GM19351 (cell line): Measurements from ENCODE around the gene VIM.
A peak's percentile ranks its signal among the peaks of the same experiment; 100 is the strongest.

Source experiments
- ATAC-seq: cut with Tn5 transposase; IDR thresholded peaks from one replicate; pipeline ENCODE4 v1.9.1; 2021; ENCODE audit warnings: mild to moderate bottlenecking, moderate library complexity; ENCODE audit not compliant: unreplicated experiment

The VIM gene

DNA sequence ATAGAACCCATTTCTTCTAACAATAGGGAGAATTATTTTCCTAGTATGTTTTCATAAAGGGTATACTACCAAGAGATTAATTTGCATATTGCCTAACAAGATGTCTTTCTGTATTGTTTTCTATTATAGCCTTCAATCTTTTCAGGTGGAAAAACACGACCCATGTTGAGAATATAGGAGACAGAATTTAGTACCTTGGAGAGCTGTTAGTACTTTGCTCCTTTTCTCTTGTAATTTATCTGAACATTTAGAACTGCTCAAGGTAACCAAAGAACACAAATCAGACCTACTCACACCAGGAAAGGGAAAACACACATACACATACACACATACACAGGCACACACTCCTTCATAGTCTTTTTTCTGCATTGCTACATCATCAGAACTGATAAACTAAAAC lies 18.7 kb upstream of the VIM start:
- ATAC-seq = no peak

DNA sequence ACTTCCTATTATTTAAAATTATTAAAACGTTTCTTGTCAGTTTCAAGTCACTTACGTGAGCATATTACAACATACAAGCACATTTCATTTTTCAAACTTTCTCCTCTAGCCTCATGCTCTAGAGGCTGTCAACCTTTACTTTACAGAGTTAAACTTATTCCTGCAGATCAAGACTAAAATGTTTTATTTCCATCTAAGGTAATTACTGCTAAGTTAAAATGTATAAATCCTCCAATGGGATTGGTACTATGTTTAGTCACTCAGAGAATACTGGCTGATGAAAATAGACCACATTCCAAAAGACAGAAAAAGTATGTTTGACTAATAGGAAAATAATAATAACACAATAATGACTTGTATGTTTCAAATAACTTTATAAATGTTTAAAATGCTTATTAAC lies 18.2 kb upstream of the VIM start:
- ATAC-seq = no peak

DNA sequence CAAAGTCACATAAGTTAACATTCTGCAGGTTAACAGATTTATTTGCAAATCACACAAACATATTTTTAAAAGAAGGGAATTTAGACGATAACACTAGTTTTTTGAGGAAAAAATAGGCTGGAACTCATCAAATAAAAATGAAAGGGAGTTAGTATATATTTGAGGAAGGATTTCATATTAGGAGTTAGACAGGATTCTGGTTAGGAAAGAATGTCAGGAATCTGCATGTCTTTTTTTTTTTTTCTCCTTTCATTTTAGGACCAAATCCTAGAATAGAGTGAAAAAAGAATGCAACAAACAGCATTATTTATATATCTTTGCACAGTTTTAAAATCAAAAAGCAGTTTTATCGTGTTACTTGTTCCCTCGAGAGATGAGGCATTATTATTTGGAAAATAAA lies 17.7 kb upstream of the VIM start:
- no peak for ATAC-seq

DNA sequence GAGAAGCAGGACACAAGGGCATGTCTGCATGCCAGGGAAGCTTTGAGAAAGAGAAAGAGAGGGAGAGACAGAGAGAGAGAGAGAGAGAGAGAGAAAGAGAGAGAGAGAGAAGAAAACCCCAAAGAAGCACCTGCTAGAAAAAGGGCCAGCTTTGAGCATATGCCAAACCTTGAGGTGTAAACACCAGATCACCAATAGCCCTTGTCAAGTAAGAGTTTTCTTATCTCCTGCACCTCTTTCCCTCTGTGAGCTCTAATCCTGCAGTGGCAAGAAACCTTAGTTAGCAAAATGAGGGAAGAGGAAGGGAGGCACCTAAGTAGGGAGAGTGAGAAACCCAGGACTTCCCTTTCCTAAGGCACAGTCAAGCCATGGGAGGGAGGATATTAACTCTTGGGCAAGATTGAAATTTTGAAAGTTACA lies 15.2 kb upstream of the VIM start:
- ATAC-seq = no peak

DNA sequence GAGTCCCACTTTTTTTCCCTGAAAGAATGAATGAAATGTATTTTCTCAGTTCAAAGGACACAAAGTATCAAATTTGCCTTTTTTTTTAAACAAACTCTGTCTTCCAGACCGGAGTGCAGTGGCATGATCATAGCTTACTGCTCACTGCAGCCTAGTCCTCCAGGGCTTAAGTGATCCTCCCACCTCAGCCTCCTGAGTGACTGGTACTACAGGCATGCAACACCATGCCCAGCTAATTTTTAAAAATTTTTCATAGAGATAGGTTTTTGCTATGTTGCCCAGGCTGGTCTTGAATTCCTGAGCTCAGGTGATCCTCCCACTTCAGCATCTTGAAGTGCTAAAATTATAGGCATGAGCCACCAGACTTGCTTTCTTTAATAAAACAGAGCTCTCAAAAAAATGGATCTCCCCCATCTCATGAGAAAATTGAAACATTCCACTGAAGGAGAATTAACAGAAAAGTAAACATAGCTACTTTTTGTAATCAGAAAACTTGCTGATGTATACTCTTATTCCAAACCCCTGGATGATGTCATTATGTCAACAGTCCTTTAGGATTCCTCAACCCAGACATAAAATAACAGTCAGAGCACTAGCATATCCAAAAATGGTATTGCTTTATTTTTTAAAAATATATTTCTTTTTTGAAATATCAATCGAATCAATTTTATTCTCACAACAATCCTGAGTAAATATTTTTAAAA lies 14.2 kb upstream of the VIM start:
- ATAC-seq = no peak

DNA sequence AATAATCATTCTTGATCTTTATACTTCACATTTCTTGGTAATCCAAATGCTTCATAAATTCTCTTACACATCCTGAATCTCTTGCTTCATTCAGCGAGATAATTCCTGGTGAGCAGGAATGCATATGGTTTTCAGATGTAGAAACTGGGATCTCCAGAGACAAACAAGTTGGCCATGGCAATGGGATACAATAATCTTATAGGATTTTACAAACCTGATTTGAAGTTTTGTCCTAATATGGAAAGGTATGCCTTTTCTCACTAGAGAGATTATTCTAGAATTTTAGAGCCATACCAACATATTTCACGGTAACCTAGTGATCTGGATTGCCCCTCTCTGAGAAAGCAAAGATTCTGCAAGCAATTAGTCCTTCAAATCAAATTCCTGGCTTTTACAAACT lies 13.5 kb upstream of the VIM start:
- ATAC-seq = no peak

DNA sequence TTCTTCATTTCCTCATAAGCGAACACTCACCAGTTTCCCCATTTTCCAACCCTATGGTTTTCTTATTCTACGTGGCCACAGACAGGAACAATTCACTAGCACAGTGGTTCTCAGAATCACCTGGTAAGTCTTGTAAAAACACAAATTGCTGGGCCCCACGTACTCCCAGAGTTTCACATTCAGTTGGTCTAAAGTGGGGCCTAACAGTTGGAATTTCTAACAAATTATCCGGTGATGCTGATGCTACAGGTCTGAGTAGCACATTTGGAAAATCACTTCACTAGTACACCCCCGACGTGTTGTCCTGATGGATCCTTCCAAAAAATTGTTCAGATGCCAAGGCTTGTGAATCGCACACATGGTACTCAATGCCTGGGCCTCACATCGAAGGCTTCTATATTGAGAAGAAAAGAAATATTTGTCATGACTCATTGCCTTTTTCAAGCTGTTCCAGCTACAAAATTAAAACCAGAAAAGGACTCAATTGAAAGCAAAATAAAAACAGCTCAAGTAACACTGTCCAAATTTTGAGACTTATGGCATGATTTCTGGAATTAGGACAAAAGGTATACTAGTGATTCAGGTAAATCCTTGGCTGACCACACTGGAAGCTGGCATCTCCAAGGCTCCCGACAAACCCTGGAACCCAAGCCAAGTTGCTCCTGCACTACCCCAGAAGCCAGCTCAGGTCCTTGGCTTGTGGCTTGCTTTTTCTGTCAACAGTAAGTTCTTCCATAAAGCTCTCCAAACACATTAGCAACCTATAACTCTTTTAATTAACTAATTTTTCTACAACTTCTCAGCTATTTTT lies 12.9 kb upstream of the VIM start:
- no peak for ATAC-seq

DNA sequence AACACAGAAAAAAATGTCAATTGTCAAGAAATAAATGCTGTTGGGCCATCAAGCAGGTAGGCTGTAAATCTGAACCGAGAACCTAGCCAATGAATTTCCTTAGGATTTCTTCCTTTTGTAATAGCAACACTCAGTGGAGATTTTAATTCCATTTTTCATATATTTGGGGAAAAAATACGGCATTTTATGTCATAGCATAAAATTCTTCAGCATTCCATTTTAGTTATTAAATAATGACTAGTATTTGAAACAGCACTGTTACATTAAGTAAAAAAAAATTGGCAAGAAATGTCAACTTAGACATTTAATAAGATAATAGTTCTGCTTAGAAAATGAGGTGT lies 12.3 kb upstream of the VIM start:
- no peak for ATAC-seq

DNA sequence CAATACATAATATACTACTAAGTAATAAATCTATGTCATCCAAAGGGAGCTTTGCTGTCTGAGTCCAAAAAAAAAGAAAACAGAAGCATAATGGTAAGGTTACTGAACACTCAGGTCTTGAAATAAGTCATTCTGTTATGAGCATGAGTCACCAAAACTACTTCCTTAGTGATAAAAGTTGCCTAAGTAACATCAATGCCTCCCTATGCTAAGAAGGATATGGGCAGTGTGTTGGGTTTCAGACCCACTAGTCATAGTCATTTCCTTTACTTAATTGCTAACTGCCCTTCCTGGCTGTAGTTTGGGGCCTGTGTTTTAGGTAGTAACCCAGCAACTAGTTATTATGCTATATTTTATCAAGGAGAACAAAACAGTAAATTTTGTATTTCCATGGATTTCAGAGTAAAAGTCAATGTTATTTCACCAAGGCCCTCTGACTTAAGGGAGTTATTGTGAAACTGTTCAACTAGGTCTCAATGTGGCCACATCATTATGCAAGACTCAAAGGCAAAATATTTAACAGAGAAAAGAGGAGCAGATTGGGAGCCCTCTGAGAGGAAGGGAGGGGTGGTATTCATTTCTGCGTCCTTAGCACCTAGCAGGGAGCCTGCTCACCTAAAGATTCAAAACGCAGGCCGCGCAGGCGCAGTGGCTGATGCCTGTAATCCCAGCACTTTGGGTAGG lies 11.7 kb upstream of the VIM start:
- peak; percentile 100 for ATAC-seq

DNA sequence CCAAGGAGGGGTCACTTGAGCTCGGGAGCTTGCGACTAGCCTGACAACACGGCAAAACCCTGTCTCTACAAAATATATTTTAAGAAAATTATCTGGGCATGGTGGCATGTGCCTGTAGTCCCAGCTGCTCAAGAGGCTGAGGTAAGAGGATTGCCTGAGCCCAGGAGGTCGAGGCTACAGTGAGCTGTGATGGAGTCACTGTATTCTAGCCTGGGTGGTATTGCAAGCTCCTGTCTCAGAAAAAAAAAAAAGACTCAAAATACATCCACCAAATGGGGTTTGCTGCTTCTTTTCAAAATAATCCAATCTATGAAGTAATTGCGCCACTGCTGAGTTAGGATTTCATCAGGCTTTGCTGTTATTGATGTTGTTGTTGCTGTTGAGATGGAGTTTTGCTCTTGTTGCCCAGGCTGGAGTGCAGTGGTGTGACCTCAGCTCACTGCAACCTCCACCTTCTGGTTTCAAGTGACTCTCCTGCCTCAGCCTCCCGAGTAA lies 11.1 kb upstream of the VIM start:
- ATAC-seq = no peak

DNA sequence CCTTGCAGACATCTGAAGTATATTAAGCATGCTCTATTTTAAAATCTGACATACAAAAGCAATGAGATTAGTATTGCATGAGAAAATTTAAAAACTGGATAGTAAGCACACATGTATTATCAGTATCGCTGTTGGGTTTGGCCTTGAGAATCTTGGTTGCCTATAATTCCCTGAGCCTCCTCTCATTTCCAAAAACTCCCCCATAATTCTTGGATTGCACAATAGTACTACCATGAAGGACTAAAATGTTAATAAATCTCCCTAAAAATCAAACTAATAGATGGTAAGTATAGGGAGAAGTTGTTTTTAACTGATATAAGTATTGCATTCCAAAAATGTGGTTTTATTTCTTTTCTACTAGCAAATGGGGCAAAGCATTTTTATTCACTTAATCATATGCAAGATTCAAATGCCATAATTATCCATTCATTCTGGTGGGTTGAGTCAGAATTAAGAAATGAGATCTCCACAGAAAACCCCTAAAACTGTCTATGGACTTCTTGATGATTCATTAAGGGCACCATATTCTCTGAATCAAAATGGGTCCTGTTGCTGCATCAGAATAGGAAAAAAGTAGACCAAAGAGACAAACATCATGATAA lies 10.3 kb upstream of the VIM start:
- ATAC-seq = no peak

DNA sequence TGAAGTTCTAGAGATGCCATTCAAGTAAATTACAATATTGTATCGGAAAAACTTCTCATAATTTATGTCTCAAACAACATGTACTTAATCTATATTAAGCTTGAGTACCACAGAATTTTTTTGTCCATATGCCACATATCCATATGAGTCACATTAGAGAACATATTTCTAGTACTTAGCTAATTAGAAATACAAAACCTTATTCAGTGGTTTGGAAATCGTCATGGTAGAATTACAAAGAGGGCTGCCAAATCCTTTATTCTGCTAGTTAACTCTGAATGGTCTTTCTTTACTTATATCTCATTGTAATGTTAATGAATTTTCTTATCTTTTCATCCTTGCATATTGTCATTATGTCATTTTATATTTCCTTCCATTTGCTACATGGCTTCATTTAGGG lies 9.0 kb upstream of the VIM start:
- no peak for ATAC-seq

DNA sequence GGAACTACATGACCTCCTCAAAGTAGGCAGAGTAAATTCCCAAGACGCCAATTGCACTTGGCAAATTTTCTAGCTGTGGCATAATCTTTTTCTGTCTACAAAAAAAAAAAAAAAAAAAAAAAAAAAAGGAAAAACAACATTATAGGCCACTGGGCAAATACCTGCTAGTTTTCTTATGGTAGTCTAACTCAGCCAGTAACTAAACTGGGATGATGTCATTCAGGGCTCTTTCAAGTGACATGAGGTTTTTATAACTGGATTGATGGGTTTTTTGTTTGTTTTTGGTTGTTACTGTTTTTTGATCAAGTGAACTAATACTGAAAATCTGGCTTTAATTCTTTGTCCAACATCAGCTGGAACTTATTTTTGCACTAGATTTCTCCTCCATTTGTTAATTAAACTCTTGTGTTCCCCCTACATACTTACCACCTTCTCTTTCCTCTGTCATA lies 7.4 kb upstream of the VIM start:
- no peak for ATAC-seq

DNA sequence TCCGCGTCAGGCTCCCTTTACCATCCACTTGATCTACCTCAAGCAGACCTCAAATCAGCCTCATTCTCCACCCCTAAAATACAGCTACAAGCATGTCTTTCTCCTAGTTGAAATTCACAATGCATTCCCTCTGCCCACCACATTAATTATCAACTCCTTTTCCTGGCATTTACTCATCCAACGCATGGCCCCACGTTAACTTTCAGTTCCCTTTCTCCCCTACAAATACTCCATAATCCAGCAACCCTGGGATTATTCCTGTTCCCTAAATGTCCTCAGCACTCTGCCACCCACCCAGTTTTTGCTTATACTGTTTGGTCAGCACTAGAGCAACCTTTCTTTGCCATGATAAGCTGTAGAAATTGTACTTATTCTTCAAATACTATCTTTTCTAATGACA lies 5.7 kb upstream of the VIM start:
- no peak for ATAC-seq

DNA sequence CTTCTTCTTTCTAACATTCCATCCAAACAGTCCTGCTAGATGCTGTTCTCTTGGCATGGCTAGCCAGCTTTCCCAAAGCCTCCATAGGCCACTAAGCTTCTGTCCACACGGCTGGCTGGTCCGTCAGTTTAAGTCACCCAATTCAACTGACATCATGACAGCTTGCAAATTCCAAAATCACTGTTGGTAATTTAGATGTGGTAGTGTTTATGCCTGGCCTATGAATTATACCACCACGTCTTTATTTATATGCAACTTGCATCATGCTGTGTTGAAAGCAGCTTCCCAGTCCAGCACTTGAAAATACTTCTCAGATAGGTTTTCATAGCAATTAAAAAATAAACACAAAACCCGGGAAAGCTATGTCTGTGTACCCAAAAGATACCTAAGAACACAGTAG lies 2.2 kb upstream of the VIM start:
- no peak for ATAC-seq

DNA sequence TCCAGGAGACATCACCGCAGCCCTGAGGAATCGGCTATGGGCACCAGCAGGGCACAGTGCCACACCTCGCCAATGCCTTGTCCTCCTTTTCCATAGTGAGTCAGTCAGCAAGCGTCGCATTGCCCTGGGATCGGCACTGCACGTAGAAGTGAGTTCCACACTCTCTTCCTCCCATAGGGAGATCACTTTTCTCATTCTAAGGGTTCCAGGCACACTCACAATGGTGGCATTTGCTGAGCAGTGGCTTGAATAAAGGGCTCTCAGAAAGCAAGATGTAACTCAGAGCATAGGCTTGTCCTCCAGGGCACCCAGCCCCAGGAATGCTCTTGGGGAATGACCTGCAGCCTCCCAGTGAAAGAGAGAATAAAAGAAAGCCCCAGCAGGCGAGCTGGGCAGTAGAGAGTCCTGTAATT lies 1.1 kb upstream of the VIM start:
- ATAC-seq = no peak

DNA sequence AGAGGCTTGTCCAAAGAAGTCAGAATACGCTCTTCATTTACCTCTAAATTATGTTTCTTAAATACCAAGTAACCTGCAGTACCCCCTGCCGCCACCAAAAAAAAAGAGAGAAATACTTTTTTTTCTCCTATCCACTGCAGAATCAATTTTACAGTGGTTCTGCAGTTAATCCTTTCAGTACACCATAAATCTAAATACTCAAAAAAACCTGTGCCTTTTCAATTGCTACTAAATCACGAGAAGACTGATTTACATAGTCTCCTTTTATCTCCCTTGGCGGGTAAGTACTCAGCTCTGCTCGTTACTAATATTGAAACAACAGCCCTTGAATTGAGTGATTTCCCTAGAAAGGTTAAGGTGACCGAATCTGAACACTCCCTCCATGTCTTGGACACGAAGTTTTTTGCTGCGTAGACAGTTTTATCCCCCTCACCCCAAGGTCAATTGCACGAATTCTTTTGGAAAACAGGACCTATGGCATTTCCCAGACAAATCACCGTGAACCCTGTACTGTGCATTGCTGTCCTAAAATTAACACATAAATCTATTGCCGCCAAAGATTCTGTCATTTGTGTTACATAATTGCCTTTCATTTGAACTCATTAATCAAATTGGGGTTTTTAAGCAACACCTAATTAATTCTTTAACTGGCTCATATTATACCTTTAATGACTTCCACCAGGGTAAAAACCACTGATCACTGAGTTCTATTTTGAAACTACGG lies 512 bp upstream of the VIM start:
- peak; percentile 29 for ATAC-seq

DNA sequence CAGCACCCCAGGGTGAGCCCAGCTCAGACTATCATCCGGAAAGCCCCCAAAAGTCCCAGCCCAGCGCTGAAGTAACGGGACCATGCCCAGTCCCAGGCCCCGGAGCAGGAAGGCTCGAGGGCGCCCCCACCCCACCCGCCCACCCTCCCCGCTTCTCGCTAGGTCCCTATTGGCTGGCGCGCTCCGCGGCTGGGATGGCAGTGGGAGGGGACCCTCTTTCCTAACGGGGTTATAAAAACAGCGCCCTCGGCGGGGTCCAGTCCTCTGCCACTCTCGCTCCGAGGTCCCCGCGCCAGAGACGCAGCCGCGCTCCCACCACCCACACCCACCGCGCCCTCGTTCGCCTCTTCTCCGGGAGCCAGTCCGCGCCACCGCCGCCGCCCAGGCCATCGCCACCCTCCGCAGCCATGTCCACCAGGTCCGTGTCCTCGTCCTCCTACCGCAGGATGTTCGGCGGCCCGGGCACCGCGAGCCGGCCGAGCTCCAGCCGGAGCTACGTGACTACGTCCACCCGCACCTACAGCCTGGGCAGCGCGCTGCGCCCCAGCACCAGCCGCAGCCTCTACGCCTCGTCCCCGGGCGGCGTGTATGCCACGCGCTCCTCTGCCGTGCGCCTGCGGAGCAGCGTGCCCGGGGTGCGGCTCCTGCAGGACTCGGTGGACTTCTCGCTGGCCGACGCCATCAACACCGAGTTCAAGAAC lies 1.1 kb downstream of the VIM start:
- no peak for ATAC-seq

DNA sequence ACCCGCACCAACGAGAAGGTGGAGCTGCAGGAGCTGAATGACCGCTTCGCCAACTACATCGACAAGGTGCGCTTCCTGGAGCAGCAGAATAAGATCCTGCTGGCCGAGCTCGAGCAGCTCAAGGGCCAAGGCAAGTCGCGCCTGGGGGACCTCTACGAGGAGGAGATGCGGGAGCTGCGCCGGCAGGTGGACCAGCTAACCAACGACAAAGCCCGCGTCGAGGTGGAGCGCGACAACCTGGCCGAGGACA lies 1.6 kb downstream of the VIM start:
- ATAC-seq = peak; percentile 4

DNA sequence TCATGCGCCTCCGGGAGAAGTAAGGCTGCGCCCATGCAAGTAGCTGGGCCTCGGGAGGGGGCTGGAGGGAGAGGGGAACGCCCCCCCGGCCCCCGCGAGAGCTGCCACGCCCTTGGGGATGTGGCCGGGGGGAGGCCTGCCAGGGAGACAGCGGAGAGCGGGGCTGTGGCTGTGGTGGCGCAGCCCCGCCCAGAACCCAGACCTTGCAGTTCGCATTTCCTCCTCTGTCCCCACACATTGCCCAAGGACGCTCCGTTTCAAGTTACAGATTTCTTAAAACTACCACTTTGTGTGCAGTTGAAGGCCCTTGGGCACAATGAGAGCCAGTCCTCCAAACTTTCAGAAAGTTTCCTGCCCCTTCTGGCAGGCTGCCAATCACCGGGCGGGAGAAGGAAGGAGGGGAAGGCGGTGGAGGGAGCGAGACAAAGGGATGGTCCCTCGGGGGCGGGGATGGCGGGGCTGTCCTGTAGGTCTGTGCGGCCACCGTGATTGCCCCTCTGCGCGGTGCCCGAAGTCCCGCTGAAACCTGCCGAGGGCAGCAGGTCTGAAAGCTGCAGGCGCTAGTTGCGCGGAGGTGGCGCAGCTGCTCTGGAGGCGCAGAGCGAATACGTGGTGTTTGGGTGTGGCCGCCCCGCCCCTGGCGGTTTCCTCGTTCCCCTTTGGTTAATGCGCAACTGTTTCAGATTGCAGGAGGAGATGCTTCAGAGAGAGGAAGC lies 2.1 kb downstream of the VIM start:
- ATAC-seq = peak; percentile 56
